ENCODE results near the gene ACOX1.

GRCh38 chr17:75970626-75971025 lies 8.3 kb downstream of the ACOX1 start:
- TF ChIP-seq EP300 (IDR thresholded peaks at IDR 0.05) (no peak), CTCF (IDR thresholded peaks at IDR 0.05) (no peak), POLR2AphosphoS5 (IDR thresholded peaks at IDR 0.05) (no peak)

Data from stomach (tissue), 4 donors.